Measurements from ENCODE around the gene ACTL6B.

The ACTL6B gene

GRCh38 chr7:100599911-100600729, 56.1 kb downstream of the ACTL6B start:
- no peak for DNase-seq

DNA sequence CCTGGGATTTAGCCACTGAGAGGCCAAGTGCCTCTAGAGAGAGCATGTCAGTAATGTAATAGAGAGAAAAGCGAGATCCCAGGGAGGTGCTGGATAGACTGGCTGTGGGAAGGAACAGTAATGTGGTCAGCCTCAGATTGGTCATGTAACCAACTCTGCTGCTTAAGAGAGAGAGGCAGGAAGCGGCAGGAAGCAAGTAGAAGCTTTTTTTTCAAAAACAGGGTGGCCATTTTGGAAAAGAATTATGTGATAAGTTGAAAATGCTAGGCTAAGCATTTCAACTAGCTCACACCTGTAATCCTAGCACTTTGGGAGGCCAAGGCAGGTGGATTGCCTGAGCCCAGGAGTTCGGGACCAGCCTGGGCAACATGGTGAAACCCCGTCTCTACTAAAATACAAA, 57.8 kb downstream of the ACTL6B start:
- no peak for DNase-seq

DNA sequence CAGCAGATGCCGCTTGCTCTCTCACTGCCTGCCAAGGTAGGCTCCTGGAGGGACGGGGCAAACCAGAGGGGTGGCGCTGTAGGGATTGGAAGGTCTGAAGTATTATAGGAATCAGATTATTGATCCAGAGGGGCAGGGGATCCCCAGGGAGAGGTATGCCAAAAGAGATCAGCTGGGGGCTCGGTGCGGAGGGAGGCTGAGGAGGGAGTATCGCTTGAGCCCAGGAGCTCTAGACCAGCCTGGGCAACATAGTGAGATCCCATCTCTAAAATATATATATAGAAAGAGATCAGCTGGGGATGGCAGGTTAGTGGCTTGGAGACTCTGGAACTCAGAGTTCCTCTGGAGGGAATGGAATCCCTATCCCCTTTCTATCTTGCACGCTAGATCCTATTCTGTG, 61.1 kb downstream of the ACTL6B start:
- no peak for DNase-seq
